GM21737 (cell line): ENCODE data around the gene GABRB3.

ENCODE experiments used
- ATAC-seq: cut with Tn5 transposase; IDR thresholded peaks from one replicate; pipeline ENCODE4 v1.9.1; 2021; ENCODE audit warnings: mild to moderate bottlenecking, moderate library complexity; ENCODE audit not compliant: unreplicated experiment

Gene GABRB3

DNA sequence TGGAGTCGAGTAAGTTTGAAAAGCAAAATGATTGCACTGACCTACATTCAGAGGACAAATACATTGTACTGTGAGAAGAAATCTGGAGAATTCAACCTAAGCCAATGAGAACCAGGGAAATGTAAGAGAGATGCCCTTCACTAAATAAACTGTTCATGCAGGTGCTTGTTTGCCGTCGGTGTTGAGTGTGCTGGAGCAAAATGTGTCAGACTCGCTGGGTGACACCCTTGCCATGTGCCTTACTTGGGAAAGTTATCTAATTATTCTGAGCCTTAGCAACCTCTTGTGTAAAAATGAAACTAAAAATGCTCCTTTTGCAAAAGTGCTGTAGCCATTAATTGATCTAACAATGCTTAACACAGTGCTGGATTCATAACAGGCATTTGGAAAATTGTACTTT, 140.4 kb downstream of the GABRB3 start:
- no peak for ATAC-seq

GRCh38 chr15:26631894-26632293, 141.0 kb downstream of the GABRB3 start:
- ATAC-seq, result no peak

DNA sequence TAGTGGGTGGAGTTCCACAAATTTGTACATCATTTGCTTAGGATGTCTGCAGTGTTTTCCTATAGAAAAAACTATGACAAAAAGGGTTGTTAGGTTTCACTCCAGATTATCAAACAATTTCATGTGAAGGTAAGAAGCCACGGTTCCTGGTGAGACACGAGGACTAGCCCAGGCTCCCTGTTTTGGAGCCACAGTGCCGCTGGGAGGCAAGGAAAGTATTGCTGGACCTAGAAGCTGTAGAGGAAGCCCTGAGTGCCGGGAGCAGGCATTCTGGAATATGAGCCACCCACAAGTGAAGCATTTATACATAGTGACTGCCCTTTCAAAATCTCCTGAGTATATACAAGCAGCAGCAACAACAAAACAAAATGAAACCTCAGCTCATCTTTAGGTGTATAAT, 142.0 kb downstream of the GABRB3 start:
- ATAC-seq, result no peak

DNA sequence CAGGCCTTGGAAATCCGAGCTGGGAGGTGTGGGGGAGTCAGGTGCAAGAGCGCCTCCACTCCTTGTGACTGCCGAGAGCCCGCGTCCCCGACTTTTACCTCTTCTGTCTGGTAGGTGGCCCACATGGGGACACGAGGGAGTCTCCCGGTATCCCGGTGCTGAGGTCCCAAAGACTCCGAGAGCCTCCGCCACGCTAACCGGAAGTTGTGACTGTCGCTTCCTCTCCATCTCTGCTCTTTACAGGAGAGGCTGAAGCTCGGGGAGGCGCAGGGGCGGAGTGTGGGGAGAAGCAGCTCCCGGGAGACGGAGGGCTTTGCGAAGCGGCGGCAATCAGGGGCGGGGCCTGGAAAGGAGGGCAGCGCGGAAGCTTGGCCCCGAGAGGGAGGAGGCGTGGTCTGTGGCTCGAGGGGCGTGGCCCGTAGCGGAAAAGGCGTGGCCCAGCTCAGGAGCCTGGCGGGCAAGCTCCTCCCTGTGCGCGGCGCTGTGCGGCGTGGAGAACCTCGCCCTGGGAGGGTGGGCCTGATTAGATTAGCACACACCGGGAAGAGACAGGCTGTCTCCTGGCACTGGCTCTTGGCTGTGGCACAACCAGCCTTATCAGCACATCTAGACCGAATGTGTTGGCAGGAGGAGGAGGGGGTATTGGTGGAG, 143.9 kb downstream of the GABRB3 start:
- ATAC-seq, result no peak

DNA sequence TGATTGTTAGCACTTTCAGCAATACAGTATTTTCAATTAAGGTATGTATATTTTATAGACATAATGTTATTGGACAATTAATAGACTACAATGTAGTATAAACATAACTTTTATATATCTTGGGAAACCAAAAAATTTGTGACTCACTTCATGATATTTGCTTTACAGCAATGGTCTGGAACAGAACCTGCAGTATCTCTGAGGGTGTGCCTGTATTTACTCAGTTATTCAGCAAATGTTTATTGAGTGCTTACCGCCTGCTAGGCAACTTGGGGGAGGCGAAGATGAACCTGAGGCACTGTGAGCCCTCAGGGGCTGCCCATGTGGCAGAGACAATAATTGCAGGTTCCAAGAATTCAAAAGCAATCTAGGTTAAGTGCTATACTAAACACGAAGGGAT, 144.8 kb downstream of the GABRB3 start:
- ATAC-seq, result no peak

DNA sequence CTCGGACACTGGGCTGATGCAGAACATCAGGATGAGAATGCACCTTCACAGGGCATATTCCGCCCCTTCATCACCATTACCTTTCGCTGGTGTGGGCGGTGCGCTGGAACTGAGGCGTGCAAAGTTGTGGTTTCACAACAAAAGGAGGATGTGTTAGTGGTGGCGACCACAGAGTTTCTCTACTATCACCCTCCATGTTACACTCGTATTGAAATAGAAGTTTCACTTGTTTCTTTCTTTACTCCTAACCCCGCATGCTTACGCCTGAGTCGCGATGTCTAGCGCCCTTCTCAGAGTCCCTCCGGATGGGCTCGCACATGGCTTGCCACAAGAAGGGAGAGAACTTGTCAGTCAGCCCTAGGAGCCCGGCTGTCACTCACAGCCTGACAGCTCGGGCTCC, 148.7 kb downstream of the GABRB3 start:
- no peak for ATAC-seq

GRCh38 chr15:26623071-26623470, 149.8 kb downstream of the GABRB3 start:
- ATAC-seq, result no peak

DNA sequence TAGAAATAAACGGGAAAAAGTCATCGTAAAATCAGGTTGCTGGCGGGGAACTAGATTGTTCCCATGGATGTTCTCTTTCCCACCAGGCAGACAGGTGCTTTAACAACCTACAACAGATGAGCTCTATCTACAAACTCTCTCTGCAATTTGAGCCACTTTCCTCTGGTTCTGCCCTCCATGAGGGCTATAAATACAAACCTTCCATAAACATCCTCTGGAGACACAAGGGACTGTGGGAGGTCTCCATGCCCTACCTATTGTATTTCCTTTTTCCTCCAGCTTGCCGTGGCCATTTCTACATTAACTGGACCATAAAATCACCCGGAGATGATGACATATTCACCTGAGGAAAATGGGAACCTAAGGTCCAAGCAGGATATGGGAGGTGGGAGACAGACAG, 151.1 kb downstream of the GABRB3 start:
- ATAC-seq, result no peak

DNA sequence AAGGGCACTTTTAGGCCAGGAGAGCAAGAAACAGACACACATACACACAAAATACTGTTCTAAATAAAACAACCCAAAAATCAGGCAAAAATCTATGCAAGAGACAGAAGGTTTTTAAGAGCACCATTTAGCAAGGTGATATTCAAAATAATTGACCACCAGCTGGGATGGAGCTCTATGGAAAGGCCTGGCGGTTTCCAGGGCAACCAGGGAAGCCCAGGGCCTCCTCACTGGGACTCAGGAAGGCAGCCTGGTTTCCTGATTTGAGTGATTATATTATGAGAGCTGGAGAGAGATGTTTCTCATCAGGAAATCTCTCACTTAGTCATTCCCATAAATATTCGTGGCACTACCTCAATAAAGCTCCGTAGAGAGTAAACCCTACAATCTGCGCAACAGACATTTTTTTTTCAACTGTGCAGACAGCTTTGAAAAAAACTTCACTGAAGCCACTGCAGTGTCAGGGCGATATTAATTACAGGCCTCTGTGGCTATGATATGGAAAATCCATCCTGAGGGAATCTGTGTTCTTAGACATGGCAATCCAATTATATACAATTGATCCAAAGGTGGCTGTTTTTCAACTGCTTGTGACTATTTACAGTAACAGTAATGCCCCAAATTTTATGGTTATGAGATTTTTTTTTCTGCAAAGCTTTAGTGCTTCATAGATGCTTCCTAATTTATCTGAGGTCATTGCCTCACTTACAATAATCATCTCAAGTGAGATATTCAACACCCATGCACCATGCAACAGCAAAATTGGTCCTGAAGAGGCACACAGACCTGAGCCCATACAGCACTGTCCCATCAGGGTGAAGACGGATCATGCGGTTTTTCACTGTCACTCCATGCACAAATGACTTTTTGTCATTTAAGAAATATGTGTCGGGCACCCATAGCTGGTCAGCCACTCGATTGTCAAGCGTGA, 152.1 kb downstream of the GABRB3 start:
- no peak for ATAC-seq

GRCh38 chr15:26615927-26616302, 157.0 kb downstream of the GABRB3 start:
- no peak for ATAC-seq

DNA sequence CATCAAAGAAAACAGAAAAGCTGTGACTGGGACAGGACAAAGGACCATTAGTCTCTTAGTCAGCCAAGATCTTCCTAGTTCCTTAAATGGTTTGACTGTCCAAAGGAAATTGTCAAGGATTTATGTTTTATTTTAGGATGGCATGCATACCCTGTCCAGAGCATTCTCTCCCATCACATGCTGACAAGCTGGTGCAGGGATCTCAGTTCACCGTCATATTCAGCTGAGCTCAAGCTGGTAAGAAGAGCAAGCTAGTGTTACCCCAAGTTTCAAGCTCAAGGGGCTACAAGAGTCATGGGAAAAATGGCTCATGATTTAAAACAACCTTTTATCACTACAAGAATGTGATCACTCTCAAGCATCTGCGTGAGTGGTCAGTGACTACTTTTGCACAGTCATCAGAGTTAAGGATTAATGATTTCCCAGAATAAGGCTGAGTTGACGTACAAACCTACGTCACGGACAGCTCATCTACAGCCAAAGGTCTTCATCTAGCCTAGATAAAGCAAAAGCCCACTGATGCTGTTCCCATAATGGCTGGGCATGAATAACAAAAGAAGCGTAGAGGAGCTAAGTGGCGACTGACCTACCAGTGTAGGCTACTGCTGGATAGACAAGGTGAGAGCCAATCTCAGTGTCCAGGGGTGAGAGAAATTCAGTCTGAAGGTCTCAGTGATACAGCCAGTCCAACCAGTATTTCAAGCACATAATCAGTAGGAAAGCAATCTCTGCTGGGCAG, 157.5 kb downstream of the GABRB3 start:
- ATAC-seq, result no peak

DNA sequence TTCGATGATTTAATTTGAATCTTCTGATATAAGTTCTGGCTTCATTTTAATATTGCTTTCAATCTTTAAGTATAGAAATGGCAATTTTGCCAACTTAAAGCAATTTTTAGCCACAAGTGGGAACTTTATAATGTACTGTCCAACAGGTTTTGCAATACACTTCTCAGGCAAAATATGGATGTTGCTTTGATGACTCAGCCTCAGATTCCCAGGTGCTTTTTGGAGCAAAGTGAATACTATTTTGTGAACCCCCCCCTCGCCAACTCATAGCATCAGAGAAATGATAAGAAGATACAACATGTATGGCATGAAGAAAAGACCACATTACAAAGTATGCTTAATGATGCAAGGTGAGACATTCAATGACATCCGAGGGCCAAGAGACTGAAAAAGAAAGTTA, 158.1 kb downstream of the GABRB3 start:
- no peak for ATAC-seq

DNA sequence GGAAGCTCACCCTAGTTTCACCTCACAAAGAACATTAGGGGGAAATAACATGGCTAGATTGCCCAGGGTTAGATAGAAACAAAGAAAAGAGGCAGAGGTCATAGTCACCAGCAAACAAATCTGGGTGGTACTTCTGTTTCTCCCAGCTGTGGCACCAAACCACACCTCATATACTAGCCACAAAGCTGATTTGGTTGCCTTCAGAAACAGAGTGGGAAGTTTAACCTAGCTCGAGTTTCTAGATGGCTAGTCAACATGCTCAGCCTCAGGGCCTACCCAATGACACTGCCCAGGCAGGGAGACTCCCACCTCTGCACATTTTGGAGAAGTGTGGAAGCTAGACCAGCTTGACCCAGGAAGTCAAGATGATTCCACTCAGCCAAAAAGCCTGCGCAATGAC, 174.2 kb downstream of the GABRB3 start:
- ATAC-seq, result no peak

GRCh38 chr15:26595611-26596010, 177.3 kb downstream of the GABRB3 start:
- no peak for ATAC-seq

DNA sequence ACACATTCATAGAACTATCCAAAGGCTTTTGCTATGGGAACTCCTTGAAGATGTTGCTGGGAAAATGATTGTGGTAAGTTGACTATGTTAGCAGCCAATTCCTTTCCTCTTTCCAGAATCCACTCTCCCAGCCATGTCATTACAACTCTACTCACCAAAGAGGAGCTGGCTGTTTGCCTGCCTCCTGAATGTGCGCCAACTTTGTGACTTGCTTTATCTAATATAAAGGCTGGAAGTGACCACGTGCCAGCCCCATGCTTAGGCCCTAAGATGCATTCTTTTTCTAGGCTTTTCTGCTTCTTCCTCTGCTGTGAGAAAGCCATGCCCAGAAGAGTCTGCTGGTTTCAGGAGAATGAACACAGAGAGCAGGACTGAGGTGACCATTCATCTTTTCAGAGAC, 182.2 kb downstream of the GABRB3 start:
- ATAC-seq, result no peak

DNA sequence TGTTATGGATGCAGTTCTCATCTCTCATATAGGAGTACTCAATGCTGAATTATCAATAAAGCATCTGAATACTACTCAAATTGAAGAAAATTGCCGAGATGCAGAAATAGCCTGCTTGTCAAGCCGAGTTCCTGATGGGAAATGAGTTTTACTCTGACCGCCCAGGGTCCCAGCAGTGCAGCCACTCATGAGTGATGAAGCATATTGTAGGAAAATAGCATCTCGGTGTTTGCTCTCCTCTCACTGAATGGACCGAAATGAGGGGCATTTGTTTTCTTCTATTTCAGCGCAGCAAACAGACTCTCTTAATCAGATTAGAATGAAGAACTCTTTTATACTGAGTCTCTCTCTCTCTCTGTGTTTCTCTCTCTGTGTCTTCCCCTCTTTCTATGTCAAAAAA, 190.0 kb downstream of the GABRB3 start:
- no peak for ATAC-seq

DNA sequence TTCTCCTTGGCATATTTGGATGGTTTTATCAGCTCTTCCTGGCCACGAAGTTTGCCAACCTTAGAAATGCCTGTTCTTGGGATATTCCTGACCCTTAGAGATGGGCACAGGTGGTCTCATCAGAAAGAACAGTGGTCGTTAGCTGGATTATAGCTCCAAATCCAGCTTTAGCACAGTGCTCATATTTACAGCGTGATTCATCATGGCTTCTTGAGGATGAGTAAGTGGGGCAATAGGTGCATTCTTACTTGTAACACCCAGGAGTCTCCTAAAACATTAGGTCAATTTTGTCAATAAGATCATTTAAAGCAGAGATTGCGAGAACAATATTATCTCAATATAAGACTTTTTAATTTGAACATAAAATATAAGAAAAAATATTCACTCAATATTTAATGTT, 191.9 kb downstream of the GABRB3 start:
- ATAC-seq, result no peak

DNA sequence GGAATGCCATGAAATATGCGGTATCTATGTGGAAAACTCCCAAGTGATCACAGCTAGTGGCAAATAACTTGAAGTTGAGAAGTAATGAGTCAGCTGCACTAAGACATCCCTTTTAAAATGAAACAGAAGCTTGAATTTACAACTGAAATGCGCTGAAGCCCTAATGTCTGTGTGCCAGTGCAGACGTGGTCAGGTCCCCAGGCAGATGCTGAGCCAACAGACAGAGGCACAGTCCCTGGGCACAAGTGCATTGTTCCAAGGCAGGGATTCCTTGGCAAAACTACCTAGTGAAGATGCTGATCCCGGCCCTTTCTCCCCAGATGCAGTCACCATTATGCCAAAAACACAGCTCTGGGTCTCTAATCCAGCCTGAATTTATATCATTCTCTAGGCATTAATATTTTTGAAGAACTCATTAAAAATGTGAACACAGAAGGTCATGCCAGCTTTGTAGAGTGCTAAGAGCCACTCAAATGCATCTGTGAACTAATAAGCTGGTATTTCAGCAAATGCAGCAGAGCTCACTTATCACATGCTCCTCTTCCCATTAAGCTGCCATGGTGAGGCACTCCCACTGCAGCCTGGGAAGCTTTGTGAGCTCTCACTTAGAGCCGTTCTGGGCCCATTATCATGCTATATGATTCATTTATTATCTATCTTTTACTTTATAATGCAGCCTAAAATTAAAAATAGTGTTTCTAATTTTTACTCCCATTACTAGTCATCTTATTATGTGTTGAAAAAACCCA, 200.1 kb downstream of the GABRB3 start:
- ATAC-seq, result no peak

DNA sequence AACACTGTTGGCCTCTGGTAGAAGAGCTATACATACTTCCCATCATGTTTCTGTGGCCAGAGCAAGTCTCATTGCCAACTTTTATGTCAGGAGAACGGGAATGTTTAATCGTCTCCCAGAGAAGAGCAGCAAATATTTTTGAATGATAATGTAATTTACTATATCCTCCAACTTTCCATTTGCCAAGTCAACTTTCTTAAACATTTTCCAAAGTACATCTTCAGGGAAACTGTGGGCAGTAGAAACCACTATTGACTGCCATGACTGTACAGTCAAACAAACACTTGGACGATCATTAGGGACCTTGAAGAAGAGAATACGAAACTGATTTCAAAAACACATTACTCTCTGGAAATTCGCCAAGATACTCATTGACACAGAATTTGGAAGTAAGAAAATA, 201.5 kb downstream of the GABRB3 start:
- ATAC-seq, result no peak

- ATAC-seq, result no peak
These were observed 207.3 kb downstream of the GABRB3 start for GRCh38 chr15:26565542-26565941.

DNA sequence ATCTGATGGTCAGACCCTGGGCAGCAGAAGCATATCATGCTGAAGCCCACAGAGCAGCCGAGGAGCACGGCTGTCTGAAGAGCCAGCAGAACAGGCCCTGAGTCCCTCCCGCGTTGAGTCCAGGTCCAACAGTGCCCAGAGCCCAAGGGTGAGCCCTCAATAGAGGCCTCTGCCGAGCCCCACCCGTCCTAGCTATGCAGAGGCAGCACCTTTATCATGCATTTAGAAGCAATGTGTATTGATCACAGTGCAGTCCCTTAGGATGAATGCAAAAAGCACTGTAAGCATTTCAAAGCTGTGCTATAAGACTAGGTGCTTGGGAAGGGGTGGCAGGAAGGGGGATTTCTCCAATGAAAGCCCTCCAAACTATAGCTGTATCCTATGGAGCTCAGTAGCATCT, 208.5 kb downstream of the GABRB3 start:
- no peak for ATAC-seq
